Prostate gland (tissue), 2 donors: ENCODE results near the gene SMG1.

Experiments
- POLR2AphosphoS5 ChIP-seq: sonication (generic); formaldehyde crosslinking; IDR thresholded peaks from one replicate; pipeline ENCODE4 v1.6.1; 2017; ENCODE audit warnings: antibody characterized with exemption
- TF ChIP-seq, protein P1 (sequence below), 4 experiments: fragments of 200-600 bp in 2 of 4; fragments of 450-650 bp in 2 of 4; sonication (generic) in 2 of 4; IDR thresholded peaks; 1 replicate in 3 of 4; 2 replicates in 1 of 4; pipeline ENCODE4 v1.5.1; 2016 to 2019; ENCODE audit warnings: antibody characterized with exemption in 4 of 4, mild to moderate bottlenecking in 2 of 4, moderate library complexity in 2 of 4

GRCh38 chr16:18803569-18804462 lies 122.4 kb downstream of the SMG1 start:
- TF ChIP-seq, protein P1, sequence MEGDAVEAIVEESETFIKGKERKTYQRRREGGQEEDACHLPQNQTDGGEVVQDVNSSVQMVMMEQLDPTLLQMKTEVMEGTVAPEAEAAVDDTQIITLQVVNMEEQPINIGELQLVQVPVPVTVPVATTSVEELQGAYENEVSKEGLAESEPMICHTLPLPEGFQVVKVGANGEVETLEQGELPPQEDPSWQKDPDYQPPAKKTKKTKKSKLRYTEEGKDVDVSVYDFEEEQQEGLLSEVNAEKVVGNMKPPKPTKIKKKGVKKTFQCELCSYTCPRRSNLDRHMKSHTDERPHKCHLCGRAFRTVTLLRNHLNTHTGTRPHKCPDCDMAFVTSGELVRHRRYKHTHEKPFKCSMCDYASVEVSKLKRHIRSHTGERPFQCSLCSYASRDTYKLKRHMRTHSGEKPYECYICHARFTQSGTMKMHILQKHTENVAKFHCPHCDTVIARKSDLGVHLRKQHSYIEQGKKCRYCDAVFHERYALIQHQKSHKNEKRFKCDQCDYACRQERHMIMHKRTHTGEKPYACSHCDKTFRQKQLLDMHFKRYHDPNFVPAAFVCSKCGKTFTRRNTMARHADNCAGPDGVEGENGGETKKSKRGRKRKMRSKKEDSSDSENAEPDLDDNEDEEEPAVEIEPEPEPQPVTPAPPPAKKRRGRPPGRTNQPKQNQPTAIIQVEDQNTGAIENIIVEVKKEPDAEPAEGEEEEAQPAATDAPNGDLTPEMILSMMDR (IDR thresholded peaks at IDR 0.05): no peak
- TF ChIP-seq POLR2AphosphoS5: no peak
